Erythroblast (primary cell): ENCODE results near the gene GYPE.
"Not testable (repeated sequence)": the region's sequence is repeated elsewhere in the genome, so short reads cannot be mapped to it uniquely, and the experiment has no call there.

Source experiments
- GATA1 ChIP-seq: IDR thresholded peaks from 2 replicates; pipeline ENCODE4 v1.6.1; 2011; ENCODE audit warnings: low read depth, mild to moderate bottlenecking, control low read depth, low read length, moderate library complexity
- POLR2A ChIP-seq: IDR thresholded peaks from 2 replicates; pipeline ENCODE4 v1.6.1; 2011; ENCODE audit warnings: mild to moderate bottlenecking, low read length

DNA sequence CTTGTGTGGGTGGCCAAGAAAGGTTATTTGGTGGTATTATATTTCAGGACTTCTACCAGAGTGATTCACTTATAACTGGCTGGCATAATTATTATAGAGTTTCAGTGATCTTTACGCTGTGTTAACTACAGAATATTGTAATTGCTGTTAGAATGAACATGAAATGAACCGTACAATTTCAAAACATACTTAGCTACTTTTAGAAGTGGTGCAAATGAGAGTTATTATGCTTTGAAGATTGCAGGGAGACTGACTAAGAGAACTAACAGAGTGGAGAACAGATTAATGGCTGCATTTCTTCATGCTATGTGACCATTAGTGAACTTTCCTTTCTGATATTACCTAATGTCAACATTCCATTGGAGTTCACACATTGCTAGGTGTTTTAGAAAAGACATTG is 71.7 kb downstream of the GYPE start:
- TF ChIP-seq POLR2A, GATA1: not testable (repeated sequence)
